Activated T-helper 1 cell treated with anti-CD3 and anti-CD28 coated beads, Interleukin-2, amount 50 U/mL, for 16 hours (primary cell): ENCODE results near the gene KIAA1143.

ENCODE experiments used
- DNase-seq, 2 donors: peaks; one replicate each; pipeline ENCODE4 v3.0.0-alpha.2; 2020; ENCODE audit warnings: low read depth in 1 of 2, low spot score in 1 of 2

KIAA1143 gene

DNA sequence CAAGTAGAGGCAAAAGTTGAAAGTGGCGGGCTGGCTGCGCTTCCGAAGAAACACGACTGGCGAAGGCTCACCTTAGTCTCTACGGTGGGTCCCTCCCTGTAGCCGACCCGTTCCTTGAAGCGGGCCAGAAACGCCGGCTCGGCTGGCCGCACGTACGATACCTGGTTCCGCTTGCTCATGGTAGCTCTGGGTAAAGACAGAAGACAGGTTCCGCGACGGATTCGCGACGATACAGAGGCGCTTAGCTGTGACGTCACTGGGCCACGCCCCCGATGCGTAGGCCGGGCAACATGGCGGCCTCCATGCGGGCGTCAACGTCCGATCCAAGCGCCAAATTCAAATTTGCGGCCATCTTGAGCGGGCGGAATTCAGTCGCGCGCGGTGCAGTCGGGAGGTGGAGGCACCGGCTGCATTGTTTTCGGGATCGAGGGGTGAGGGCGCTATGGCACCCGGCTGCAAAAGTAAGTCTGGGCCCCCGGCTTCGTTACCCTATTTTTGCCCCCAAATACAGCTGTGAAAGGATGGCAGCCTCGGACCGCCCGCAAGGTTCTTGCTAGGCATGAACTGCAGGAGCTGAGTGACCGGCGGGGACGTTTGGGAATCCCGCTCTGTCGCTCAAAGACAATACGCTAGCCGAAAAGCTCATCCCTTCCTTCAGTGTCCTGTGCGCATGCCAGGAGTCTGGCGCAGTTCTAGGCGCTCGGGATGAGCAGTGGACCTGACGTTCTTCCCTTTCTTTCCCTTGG, at the start of gene KIAA1143, which contains the start of gene KIF15:
Gene KIAA1143 (minus strand): TSS at position 196 of the 746 bp plus-strand sequence. CDS start 17 bp downstream, at position 179.
Gene KIF15 (plus strand): TSS at position 371 of the 746 bp plus-strand sequence. CDS start 72 bp downstream, at position 443.
- DNase-seq, result peak; percentile 94 to 97

GRCh38 chr3:44805960-44806359, 44.5 kb upstream of the KIAA1143 start:
- no peak for DNase-seq

- no peak for DNase-seq
Measured at GRCh38 chr3:44803298-44803697, 41.9 kb upstream of the KIAA1143 start.

- DNase-seq, result no peak
Measured at GRCh38 chr3:44802011-44802410, 40.6 kb upstream of the KIAA1143 start.

DNA sequence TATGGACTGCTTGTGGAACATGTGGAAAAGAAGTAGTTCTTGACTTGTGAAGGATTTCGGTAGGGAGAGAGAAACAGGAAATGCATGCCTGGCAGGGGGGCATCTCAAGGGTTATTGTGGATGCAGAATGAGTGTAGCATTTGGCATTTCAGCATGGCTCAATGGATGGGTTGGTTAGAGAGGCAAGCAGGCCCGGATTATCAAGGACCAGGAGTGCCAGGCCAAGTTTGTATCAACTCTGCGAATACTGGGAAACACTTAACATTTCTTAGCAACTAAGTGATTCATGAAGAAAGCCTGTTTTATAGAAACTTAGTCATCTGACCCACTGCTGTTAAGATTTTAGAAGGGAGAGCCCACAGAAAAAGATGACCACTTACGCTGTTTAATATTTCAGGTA, 33.8 kb upstream of the KIAA1143 start:
- DNase-seq, result no peak

- no peak for DNase-seq
Measured at GRCh38 chr3:44782891-44783290, 21.5 kb upstream of the KIAA1143 start.

- DNase-seq, result no peak
Measured at GRCh38 chr3:44772099-44772442, 10.7 kb upstream of the KIAA1143 start.

GRCh38 chr3:44771424-44772098, 10.1 kb upstream of the KIAA1143 start:
- no peak for DNase-seq

DNA sequence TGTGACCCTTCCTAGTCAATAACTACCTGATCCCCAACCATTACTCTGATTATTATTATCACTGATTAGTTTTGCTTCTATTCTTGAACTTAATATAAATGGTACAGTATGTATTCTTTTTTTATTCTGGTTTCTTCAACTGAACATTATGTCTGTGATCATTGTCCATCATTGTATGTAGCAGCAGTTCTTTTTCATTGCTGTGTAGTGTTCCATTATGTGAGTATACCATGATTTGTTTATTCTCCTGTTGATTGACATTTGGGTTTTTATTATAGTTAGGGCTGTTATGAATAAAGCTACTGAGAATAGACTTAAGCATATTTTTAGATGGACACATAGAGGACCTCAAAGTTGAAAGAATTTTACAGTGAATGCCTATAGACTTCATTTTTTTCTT, 2.8 kb upstream of the KIAA1143 start:
- no peak for DNase-seq

DNA sequence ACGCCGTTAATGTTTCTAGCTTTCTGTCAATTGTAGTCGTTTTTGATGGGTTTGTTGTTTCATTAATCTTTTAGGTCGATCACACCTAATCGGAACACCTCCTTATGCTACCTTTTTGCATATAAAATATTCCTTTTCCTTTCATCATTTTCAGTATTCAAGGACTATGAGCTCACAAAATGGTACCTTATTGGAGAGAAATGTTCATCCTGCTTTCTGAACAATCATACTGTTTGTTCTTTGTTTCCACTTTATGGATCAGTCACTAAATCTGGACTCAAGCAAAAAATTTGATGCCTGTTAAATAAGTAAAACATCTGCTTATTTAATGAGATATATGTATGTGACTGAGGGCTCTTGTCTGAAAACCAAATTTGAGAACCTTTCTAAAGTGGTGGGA, 1.3 kb upstream of the KIAA1143 start:
- no peak for DNase-seq

GRCh38 chr3:44762170-44762677, 805 bp upstream of the KIAA1143 start:
- no peak for DNase-seq

- DNase-seq, result no peak
Measured at GRCh38 chr3:44761101-44761423, 357 bp downstream of the KIAA1143 start.

DNA sequence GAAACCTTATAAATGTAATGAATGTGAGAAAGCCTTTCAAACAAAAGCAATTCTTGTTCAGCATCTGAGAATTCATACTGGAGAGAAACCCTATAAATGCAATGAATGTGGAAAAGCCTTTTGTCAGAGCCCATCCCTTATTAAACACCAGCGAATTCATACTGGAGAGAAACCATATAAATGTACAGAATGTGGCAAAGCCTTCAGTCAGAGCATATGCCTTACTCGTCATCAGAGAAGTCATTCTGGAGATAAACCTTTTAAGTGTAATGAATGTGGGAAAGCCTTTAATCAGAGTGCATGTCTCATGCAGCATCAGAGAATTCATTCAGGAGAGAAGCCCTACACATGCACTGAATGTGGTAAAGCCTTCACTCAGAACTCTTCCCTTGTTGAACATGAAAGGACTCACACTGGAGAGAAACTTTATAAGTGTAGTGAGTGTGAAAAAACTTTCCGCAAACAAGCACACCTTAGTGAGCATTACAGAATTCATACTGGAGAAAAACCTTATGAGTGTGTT, 26.7 kb downstream of the KIAA1143 start:
- DNase-seq, result no peak

- DNase-seq, result peak; percentile 66 to 71
Measured at GRCh38 chr3:44729384-44729910, 32.0 kb downstream of the KIAA1143 start, which contains the start of gene ZNF501. ZNF501 (plus strand) TSS chr3:44729635; CDS start chr3:44734422, 4,787 bp downstream.

DNA sequence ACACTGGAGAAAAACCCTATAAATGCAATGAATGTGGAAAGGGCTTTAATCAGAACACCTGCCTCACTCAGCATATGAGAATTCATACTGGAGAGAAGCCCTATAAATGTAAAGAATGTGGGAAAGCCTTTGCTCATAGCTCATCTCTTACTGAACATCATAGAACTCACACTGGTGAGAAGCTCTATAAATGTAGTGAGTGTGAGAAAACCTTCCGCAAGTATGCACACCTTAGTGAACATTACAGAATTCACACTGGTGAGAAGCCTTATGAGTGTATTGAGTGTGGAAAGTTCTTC, 39.4 kb downstream of the KIAA1143 start:
- DNase-seq, result no peak

- no peak for DNase-seq
Measured at GRCh38 chr3:44721231-44722102, 40.0 kb downstream of the KIAA1143 start.

DNA sequence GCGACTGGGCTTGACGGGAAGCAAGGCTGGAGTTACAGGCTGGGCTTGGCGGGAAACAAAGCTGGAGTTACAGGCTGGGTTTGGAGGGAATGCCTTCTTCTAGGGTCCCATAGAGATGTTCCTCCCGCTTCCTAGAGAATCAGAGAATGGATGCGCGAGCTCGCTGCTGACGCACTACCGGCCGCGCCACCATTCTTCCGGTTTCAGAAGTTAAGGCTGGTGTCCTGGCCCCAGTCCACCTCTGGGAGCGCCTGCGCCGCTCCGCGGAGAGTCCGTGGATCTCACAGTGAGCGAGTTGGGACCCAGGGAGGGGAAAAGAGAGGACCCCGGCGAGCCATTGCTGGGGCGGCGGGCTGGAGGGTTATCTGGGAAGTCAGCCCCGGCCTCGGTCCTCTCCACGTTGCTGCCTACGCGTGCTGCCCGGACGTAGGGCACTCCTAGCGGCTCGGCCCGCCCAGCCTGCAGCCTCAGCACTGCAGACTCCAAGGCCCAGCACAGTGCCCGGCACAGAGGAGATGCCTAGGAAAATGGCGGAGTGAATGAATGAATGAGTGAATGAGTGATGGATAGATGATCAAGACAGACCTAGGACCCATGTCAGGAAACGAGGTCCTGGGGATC, 48.9 kb downstream of the KIAA1143 start, which contains the start of gene ZNF502:
Gene ZNF502 (plus strand): TSS at position 206 of the 621 bp plus-strand sequence. CDS start 7,602 bp downstream, outside the sequence.
- peak; percentile 4 to 20 for DNase-seq
